Fibroblast of mammary gland (primary cell): Measurements from ENCODE around the gene DNAI2.

Experiments
- DNase-seq: peaks from one replicate; pipeline ENCODE4 v3.0.0-alpha.2; 2010; ENCODE audit warnings: low read depth
- H3K4me3 ChIP-seq: 2 replicates; pipeline ENCODE4 v1.5.1; 2011; ENCODE audit warnings: low read depth, mild to moderate bottlenecking, low read length, moderate library complexity; ENCODE audit not compliant: control insufficient read depth
- CTCF ChIP-seq: conservative IDR thresholded peaks from 2 replicates; pipeline ENCODE4 v1.5.1; 2011; ENCODE audit warnings: low read depth, low read length, inconsistent platforms; ENCODE audit not compliant: control insufficient read depth, insufficient read depth

The DNAI2 gene

GRCh38 chr17:74245145-74245831 is 28.7 kb upstream of the DNAI2 start:
- no peak for TF ChIP-seq CTCF

GRCh38 chr17:74245871-74246270 is 28.2 kb upstream of the DNAI2 start:
- no peak overlapping the region for H3K4me3 ChIP-seq
- TF ChIP-seq CTCF, result no peak
- DNase-seq, result no peak

More at GRCh38 chr17:74245145-74245831, 28.7 kb upstream of the DNAI2 start:
- H3K4me3 ChIP-seq, result no peak overlapping the region
- no peak for DNase-seq

DNA sequence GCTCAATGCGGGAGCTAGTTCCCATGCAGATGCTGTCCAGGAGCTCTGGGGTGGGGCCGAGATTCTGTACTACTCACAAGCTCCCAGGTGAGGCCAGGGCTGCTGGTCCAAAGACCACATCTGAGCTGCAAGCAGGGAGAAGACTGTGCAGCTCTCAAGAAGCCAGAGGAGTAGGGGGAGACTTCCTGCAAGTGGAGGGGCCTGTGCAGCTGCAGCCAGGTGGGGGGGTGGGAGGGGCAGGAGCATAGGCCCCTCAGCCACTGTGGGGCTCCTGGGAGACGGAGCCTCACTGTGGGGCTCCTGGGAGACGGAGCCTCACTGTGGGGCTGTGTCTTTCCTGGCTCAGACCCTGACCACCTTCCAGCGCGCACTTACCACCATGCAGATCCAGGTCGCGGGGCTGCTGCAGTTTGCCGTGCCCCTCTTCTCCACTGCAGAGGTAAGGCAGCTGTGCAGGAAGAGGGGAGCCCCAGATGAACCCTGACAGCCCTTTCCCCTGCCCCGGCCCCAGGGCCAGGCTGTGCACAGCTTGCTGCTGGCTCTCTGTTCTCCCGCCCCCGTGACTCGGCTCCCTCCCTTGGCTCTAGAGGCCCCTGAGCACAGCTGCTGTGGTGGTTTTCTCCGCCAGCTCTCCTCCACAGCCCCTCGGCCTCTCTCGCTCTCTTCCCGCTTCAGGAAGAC is 24.3 kb upstream of the DNAI2 start:
- no peak for DNase-seq
- no peak overlapping the region for H3K4me3 ChIP-seq
- TF ChIP-seq CTCF, result no peak

DNA sequence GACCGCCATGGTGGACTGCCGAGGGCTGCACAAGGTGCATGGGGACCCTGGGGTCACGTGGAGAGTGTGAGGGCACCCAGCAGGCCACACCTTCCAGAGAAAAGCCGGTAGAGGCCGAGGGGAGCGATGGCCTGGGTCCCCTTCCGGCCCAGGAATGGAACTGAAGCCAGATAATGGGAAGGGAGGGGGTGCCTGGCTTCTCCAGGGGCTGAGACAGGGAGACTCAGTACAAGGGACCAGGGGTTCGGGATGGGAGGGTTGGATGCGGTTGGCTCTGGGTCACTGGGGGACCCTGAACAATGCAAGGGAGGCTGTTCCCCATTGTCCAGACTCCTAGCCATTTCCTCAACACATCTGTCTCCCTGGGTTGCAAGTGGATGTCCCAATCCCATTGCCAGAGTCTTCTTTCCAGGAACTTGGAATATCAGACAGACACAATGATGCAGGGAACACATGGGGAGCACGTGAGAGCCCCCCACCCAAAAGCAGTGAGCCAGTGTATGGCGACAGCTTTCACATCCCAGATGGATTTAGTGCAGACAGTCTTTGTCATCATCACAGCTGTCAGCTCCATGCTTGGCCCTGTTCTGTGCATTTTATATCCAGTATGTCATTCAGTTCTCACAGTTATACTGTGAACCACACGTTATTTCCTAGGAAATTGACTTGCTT is 23.6 kb upstream of the DNAI2 start:
- H3K4me3 ChIP-seq, result no peak overlapping the region
- no peak for DNase-seq
- no peak for TF ChIP-seq CTCF

DNA sequence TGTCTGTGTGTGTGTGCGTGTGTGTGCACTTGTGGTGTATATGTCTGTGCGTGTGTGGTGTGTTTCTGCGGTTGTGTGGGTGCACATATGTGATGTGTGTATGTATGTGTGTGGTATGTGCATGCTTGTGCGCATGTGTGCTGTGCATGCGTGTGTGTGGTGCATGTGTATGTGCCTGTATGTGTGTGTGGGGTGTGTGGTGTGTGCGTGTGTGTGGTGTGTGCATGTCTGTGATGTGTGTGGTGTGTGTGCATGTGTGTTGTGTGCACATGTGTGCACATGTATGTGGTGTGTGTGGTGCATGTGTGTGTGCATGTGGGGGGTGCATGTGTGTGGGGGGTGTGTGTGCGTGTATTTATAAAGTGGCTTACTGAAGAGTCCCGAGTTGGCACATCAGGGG is 23.0 kb upstream of the DNAI2 start:
- DNase-seq, result no peak
- H3K4me3 ChIP-seq, result no peak overlapping the region
- no peak for TF ChIP-seq CTCF

- no peak for TF ChIP-seq CTCF
- no peak for DNase-seq
- no peak overlapping the region for H3K4me3 ChIP-seq
Observed at GRCh38 chr17:74251569-74251968, 22.5 kb upstream of the DNAI2 start.
